GM18520 (cell line): ENCODE data around the gene PCDH12.

Experiments used
- ATAC-seq: cut with Tn5 transposase; IDR thresholded peaks from one replicate; pipeline ENCODE4 v1.9.1; 2021; ENCODE audit not compliant: unreplicated experiment

The PCDH12 gene

GRCh38 chr5:141941307-141941706 lies 16.7 kb downstream of the PCDH12 start:
- no peak for ATAC-seq

- ATAC-seq, result no peak
Observed at GRCh38 chr5:141940695-141941271, 17.2 kb downstream of the PCDH12 start.

- ATAC-seq, result no peak
Observed at GRCh38 chr5:141935538-141935937, 22.5 kb downstream of the PCDH12 start.

GRCh38 chr5:141934099-141934844 lies 23.7 kb downstream of the PCDH12 start:
- ATAC-seq, result no peak

- no peak for ATAC-seq
Observed at GRCh38 chr5:141933151-141933550, 24.9 kb downstream of the PCDH12 start.

GRCh38 chr5:141931694-141932093 lies 26.3 kb downstream of the PCDH12 start:
- ATAC-seq, result no peak

- ATAC-seq, result no peak
Observed at GRCh38 chr5:141929398-141930058, 28.5 kb downstream of the PCDH12 start.

GRCh38 chr5:141928051-141928450 lies 30.0 kb downstream of the PCDH12 start:
- no peak for ATAC-seq

- no peak for ATAC-seq
Observed at GRCh38 chr5:141926434-141926833, 31.6 kb downstream of the PCDH12 start.

GRCh38 chr5:141923448-141924313 lies 34.3 kb downstream of the PCDH12 start, which contains the start of gene DELE1:
Gene DELE1 (plus strand): TSS chr5:141923871. CDS start chr5:141923942, 71 bp downstream.
- ATAC-seq, result peak; percentile 91

- ATAC-seq, result peak; percentile 0
Observed at GRCh38 chr5:141922827-141923447, 35.1 kb downstream of the PCDH12 start.

GRCh38 chr5:141920771-141921170 lies 37.2 kb downstream of the PCDH12 start:
- no peak for ATAC-seq

GRCh38 chr5:141919218-141920119 lies 38.5 kb downstream of the PCDH12 start:
- no peak for ATAC-seq

- no peak for ATAC-seq
Observed at GRCh38 chr5:141917760-141918159, 40.2 kb downstream of the PCDH12 start.

- ATAC-seq, result no peak
Observed at GRCh38 chr5:141916522-141916921, 41.5 kb downstream of the PCDH12 start.

GRCh38 chr5:141915881-141916336 lies 42.1 kb downstream of the PCDH12 start:
- no peak for ATAC-seq

- ATAC-seq, result no peak
Observed at GRCh38 chr5:141914797-141915196, 43.2 kb downstream of the PCDH12 start.

- no peak for ATAC-seq
Observed at GRCh38 chr5:141914199-141914743, 43.7 kb downstream of the PCDH12 start.

- no peak for ATAC-seq
Observed at GRCh38 chr5:141913560-141914198, 44.3 kb downstream of the PCDH12 start.
